OCI-LY7 (cell line): ENCODE measurements around the gene IARS2. TPM values are rescaled to one million over a fixed set of nuclear protein-coding genes. Genes with fewer than 3 reads are reported as not detected.
"Not testable (repeated sequence)": the region's sequence is repeated elsewhere in the genome, so short reads cannot be mapped to it uniquely, and the experiment has no call there.

ENCODE experiments used
- BruUV-seq: library from RNA; stranded (reverse); fragments of 400-500 nt; replicated peaks from 2 replicates; lab custom pipeline; 2021; lab: Mats Ljungman, UMichigan
- CTCF ChIA-PET: fragments of 300-600 bp; sonication (Branson Sonifier 250); formaldehyde crosslinking; loops from one replicate; lab custom pipeline; 2022; ENCODE audit warnings: antibody characterized with exemption; ENCODE audit not compliant: unreplicated experiment; lab: Charles Lee
- POLR2A ChIA-PET: fragments of 300-600 bp; sonication (Branson Sonifier 250); formaldehyde crosslinking; loops from one replicate; lab custom pipeline; 2022; ENCODE audit warnings: antibody characterized with exemption; lab: Charles Lee
- DNase-seq: peaks from one replicate; pipeline ENCODE4 v3.0.0-alpha.2; 2015; ENCODE audit warnings: low spot score
- H2AFZ ChIP-seq: fragments of 200-600 bp; sonication (generic), shearing (Covaris generic); 2 replicates; pipeline ENCODE4 v1.6.1; 2014; ENCODE audit warnings: mild to moderate bottlenecking, antibody characterized with exemption, low read length, moderate library complexity
- H3K27ac ChIP-seq: fragments of 200-600 bp; sonication (generic); 2 replicates; pipeline ENCODE4 v1.5.1; 2014; ENCODE audit warnings: mixed run types, low read depth, mild to moderate bottlenecking, moderate library complexity, low read length, inconsistent platforms; ENCODE audit not compliant: poor library complexity, severe bottlenecking
- H3K36me3 ChIP-seq: fragments of 200-600 bp; sonication (generic); 2 replicates; pipeline ENCODE4 v1.6.1; 2014; ENCODE audit warnings: mild to moderate bottlenecking, antibody characterized with exemption, low read length, moderate library complexity, mixed read lengths; ENCODE audit not compliant: insufficient read depth
- H3K4me1 ChIP-seq: fragments of 200-600 bp; sonication (generic); 2 replicates; pipeline ENCODE4 v1.5.1; 2014; ENCODE audit warnings: mild to moderate bottlenecking, low read length; ENCODE audit not compliant: insufficient read depth, poor library complexity, severe bottlenecking
- H3K4me2 ChIP-seq: fragments of 200-600 bp; sonication (generic); 2 replicates; pipeline ENCODE4 v1.6.1; 2014; ENCODE audit warnings: mild to moderate bottlenecking, low read length
- H3K4me3 ChIP-seq: fragments of 200-600 bp; sonication (generic); 2 replicates; pipeline ENCODE4 v1.5.1; 2014; ENCODE audit warnings: mild to moderate bottlenecking, low read depth, low read length; ENCODE audit not compliant: poor library complexity, severe bottlenecking
- H3K79me2 ChIP-seq: fragments of 200-600 bp; sonication (generic); 2 replicates; pipeline ENCODE4 v1.6.1; 2016; ENCODE audit warnings: low read depth, mild to moderate bottlenecking, low read length, moderate library complexity, mixed read lengths; ENCODE audit not compliant: insufficient read depth
- H3K9me2 ChIP-seq: fragments of 200-600 bp; sonication (generic); 2 replicates; pipeline ENCODE4 v1.6.1; 2016; ENCODE audit warnings: mild to moderate bottlenecking, low read length, mixed read lengths; ENCODE audit not compliant: insufficient read depth
- H3K9me3 ChIP-seq: fragments of 200-600 bp; sonication (generic); 2 replicates; pipeline ENCODE4 v1.6.1; 2014; ENCODE audit warnings: mild to moderate bottlenecking, mixed run types, low read length, mixed read lengths
- H4K20me1 ChIP-seq: fragments of 200-600 bp; sonication (generic); 2 replicates; pipeline ENCODE4 v1.6.1; 2014; ENCODE audit warnings: mild to moderate bottlenecking, antibody characterized with exemption, low read length, moderate library complexity, mixed read lengths; ENCODE audit not compliant: insufficient read depth
- CTCF ChIP-seq: fragments of 200-600 bp; sonication (generic); conservative IDR thresholded peaks from 2 replicates; pipeline ENCODE4 v1.5.1; 2014; ENCODE audit warnings: mild to moderate bottlenecking, antibody characterized with exemption, low read length, moderate library complexity, mixed read lengths
- EZH2phosphoT487 ChIP-seq: fragments of 200-600 bp; sonication (generic); IDR thresholded peaks from 2 replicates; pipeline ENCODE4 v1.6.1; 2018; ENCODE audit warnings: low read depth, borderline replicate concordance, mild to moderate bottlenecking, mixed run types, antibody characterized with exemption, low read length, moderate library complexity, mixed read lengths
- intact Hi-C: fragments of 100-400 bp; cut with micrococcal nuclease; formaldehyde crosslinking; loops from one replicate; pipeline ENCODE4 v1.10.0; 2022; ENCODE audit not compliant: unreplicated experiment
- total RNA-seq, 2 experiments: library from RNA; depleted of rRNA in 1 of 2; stranded (reverse); fragments of >200 nt in 1 of 2; shearing (Covaris generic) in 1 of 2; gene quantifications; 2 replicates each; pipeline ENCODE4 v1.2.3, GENCODE V29; 2014 to 2022

The IARS2 gene
- total RNA-seq, 2 experiments from 2014 or later, result 62.6 to 91.3 TPM

GRCh38 chr1:220077887-220078286 lies 16.0 kb upstream of the IARS2 start:
- H3K27ac ChIP-seq, result no peak overlapping the region

GRCh38 chr1:220084460-220084859 lies 9.5 kb upstream of the IARS2 start:
- H3K9me2 ChIP-seq, result no peaks in the 10 kb centered on the region
- H3K36me3 ChIP-seq, result peaks cover 57% of the 10 kb centered on the region
- TF ChIP-seq EZH2phosphoT487 (no peak), CTCF (no peak)
- ChIA-PET POLR2A (interaction anchor here (0.9 to 1.9 kb wide), 2 partner anchors 9 to 25 kb away, joined by 3 to 7 read pairs; partner anchors contain the start of gene IARS2), CTCF (no interaction called here)
- BruUV-seq, result no TSS peak
- H3K4me3 ChIP-seq, result no peak overlapping the region
- peak overlapping the region; percentile 72 for H3K4me2 ChIP-seq
- peaks cover 87% of the 10 kb centered on the region for H3K79me2 ChIP-seq
- no peak overlapping the region for H3K27ac ChIP-seq
- H2AFZ ChIP-seq, result no peak overlapping the region
- no peaks in the 10 kb centered on the region for H4K20me1 ChIP-seq
- intact Hi-C loops, result no loop called here
- DNase-seq, result no peak
- H3K4me1 ChIP-seq, result peaks cover 30% of the 10 kb centered on the region
- H3K9me3 ChIP-seq, result peaks cover 11% of the 10 kb centered on the region; the same call in 1 of the 2 replicates

More at GRCh38 chr1:220077887-220078286, 16.0 kb upstream of the IARS2 start:
- Histone ChIP-seq H2AFZ (no peak overlapping the region), H3K9me2 (no peaks in the 10 kb centered on the region), H3K4me3 (no peak overlapping the region), H3K36me3 (peaks cover 86% of the 10 kb centered on the region), H3K4me2 (no peak overlapping the region), H3K4me1 (no peaks in the 10 kb centered on the region), H3K9me3 (no peaks in the 10 kb centered on the region), H4K20me1 (no peaks in the 10 kb centered on the region), H3K79me2 (peaks cover 40% of the 10 kb centered on the region; the same call in 1 of the 2 replicates)
- intact Hi-C loops, result no loop called here
- ChIA-PET CTCF (no interaction called here), POLR2A (interaction anchor here (0.6 kb wide), 1 partner anchor 9 kb away, joined by 3 read pairs; no protein-coding TSS in a partner anchor)
- TF ChIP-seq EZH2phosphoT487, result no peak
- DNase-seq, result no peak
- BruUV-seq, result no TSS peak

- peak overlapping the region; percentile 33; the same call in 1 of the 2 replicates for H2AFZ ChIP-seq
- CTCF ChIA-PET, result interaction anchor here (0.6 kb wide), 1 partner anchor 10 kb away, joined by 3 read pairs; no protein-coding TSS in a partner anchor
- BruUV-seq, POLR2A ChIA-PET, H4K20me1 ChIP-seq, H3K9me2 ChIP-seq: not testable (repeated sequence)
- peak overlapping the region; percentile 83 for H3K27ac ChIP-seq
- peaks cover 71% of the 10 kb centered on the region for H3K79me2 ChIP-seq
- peak overlapping the region; percentile 55 for H3K4me3 ChIP-seq
- peaks cover 34% of the 10 kb centered on the region for H3K4me1 ChIP-seq
- peak overlapping the region; percentile 72 for H3K4me2 ChIP-seq
- intact Hi-C loops, result loop anchor here (1.0 to 5.0 kb wide), 3 partner anchors 40 to 186 kb away; partner anchors contain the start of genes EPRS1 and RAB3GAP2
- DNase-seq, result peak; percentile 89
- H3K9me3 ChIP-seq, result peaks cover 11% of the 10 kb centered on the region; the same call in 1 of the 2 replicates
- peak; percentile 75 for TF ChIP-seq CTCF
- peaks cover 41% of the 10 kb centered on the region for H3K36me3 ChIP-seq
Observed at GRCh38 chr1:220086261-220086686, 7.7 kb upstream of the IARS2 start.
